GM20431 (cell line): ENCODE data around the gene FCN1.

ENCODE experiments used
- in situ Hi-C: fragments of 300-500 bp; cut with MseI, MboI; formaldehyde crosslinking; loops from one replicate; pipeline ENCODE4 v1.15.0; 2020; ENCODE audit warnings: low sequenced_read_pairs; ENCODE audit not compliant: unreplicated experiment

Gene FCN1

DNA sequence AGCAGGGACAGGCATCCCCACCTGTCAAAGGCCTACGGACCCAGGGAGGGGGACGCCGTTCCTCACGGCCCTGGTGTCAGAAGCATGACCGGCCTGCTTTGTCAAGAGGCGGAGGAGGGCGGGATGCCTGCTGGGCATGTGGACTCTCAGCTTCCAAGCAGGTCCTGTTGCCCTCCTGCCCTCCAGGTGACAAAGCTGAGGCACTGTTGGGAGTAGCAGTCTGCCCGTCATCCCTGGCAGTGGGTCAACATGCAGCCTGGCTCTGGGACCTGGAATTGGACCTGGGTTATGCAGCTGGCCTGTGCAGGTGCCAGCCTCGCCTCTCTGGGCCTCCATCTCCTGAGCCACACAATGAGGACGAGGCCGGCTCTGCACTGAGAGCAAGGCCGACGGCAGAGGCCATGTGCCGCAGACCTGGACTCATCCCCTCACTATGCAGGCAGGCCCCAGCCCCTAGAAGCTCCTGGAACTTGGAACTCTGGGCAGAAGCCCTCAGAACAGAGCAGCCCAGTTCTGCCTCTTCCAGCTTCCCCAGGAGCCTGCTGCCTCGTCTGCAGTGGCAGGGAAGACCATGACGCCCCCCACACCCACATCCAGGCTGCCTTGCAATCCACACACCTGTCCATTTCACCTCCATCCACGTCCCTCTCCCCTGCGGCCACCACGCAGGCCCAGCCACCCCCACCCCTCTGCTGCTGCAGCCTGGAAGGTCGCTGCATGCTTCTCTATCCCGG, 20.8 kb upstream of the FCN1 start:
- in situ Hi-C loops = no loop called here

DNA sequence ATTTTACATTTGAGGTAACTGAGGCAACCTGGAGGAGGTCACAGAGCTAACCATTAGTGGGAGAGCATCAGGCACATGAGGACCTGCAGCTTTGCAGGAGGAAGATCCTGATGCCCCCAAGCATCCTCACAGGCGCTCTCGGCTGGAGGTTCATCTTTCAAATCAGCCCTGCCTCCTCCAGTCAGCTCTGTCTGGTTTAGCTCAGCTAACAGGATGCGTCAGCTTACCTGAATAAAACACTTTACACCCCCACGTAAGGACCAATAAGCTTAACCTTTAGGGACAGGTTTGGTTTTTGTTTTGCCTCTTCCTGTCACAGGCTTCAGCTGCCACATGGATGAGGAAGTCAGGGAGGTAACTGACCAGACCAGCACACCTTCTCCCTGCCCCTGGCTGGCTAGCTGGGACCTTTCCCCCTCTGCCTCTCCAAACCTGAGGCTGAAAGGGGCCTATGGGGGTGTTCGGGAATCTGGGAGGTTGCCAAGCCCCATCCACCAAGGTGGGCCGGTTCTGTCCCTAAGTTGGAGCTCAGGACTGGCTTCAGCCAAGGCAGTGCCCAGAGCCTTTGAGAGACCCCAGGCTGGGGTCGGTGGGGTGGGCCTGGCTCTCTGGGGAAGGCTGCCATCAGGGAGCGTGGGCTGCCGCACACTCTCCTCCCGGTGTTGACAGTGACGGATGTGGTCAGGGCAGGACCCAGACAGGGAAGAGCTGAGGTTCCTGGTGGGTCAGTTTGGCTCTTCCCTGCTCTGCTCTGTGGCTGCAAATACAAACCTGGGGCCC, 20.0 kb upstream of the FCN1 start:
- in situ Hi-C loops = no loop called here

DNA sequence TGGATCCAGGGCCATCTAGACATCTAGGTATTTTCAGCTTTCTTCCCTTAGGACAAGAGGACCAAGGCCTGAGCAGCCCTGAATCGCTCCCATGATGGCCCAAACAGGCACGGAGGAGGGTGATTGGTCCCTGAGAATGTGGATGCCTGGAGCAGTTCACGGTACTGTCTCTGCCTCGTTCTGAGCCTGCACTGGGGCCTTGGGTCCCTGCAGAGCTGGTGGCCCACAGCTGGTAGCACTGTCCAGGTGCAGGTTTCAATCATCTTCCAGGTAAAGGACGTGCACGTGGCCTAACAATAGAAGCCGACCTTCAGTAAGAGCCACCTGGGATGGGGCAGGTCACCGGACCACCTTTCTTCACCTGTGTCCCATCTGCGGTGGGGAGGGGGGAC, 19.4 kb upstream of the FCN1 start:
- in situ Hi-C loops = no loop called here

DNA sequence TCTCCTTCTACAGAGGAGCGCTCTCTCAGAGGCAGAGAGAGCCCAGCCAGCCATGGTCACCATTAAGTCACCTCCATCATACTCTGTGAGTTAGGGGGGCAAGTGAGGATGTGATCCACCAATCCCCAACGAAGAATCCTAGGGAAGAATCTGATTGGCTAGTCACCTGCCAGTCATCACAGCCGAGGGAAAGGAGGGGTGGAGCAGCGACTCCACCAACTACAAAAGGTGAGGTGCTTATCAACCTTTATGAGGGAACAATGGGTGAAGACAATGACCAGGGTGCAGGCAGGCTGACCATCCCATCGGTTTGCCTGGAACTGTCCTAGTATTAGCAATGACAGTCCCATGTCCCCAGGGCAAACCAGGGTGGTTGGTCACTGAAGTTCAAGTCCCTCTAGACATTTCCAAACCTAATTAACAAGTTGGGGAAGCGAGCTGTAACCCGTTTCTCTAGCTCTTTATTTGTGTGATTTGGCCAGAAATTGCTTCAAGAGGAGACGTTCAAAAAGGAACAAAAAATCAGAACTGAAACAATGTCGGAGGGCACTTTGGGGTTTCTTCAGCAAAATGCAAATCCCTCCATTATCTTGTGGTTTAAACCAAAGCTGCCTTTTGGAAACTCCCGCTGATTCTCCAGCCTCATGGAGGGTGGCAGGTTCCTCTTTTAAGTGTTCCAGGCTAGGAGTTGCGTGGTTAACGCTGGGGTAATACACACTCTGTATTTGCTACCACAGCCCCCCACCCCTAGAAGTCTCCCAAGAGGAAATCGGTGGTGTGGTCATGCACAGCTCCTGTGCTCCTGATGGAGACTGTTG, 18.8 kb upstream of the FCN1 start:
- in situ Hi-C loops = no loop called here

DNA sequence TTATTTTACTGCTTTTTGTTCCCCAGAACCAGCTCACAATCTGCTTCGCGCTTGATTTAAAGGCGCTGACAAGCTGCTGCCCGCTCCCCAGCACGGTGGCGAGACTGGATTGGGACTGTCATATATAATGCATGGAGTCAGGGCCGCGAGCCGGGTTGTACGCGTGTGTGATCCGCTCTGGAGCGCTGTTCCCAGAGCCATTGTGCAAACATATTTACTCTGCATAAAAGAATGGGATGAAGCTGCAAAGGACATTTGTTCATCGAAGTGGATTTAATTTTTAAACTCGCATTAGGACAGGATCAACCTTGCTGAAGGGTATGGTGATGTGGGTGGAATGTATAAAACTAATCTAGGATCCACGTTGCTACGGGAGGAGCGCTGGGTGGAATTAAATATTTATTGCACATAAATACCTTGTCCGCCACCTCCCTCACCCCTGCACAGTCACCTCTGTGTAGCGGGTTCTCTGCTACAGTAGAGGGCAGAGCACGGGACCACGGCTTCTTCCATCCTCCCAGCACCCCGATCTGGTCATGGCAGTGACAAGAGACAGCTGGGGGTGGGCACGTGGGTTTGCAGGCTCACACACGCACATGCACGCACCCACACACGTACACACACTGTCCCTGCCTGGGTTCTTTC, 18.1 kb upstream of the FCN1 start:
- in situ Hi-C loops = no loop called here

DNA sequence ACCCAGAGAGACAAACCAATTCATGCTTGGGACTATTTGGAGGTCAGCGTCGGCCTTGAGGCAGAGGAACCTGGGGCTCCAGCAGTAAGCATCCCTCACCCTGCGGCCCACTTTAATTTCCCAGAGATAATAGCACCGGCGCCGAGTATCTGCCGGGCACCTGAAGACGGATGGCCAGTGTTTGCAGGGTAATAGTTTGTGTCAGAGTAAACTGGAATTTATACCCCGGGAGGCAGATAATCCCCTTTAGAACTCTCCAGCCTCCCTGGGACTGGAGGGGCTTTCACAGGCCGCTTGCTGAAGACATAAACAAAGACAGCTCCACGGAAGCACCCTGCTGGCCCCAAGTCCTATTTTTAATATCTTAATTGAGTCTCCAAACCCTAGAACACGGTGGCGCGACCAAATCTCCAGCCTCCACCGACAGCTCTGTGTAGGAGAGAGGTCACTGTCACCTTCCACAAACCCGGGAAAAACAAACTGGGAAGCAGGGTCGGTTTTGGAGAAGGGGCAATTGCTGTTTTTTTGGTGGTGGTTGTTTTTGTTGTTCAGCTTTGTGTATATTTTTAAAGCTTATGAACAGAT, 17.4 kb upstream of the FCN1 start:
- in situ Hi-C loops = no loop called here

DNA sequence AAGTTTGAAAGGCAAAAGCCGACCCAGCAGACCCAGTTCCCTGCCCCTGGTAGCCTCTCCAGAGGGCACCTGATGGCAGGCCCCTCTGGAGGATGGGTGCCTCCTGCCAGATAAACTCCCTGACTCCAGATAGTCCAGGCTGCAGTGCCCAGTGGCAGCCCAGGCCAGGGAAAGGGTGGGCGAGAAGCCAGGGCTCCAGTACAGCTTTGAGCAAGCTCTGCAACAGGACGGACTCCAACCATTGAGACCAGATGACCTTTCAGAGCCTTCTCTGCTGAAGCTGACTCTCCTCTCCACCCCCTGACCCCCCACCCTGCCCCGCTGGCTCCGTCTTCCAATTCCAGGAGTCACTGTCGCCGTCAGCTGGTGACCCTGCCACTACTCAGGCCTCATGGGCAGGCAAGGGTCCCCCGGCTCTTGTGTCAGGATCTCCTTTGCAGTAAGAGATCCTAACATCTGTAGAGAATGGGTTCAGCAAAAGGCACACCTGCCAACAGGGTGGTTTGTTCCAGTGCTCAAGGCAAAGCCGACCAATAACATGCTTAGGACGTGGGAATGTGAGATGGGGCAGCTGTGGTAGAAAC, 15.5 kb upstream of the FCN1 start:
- in situ Hi-C loops = no loop called here

DNA sequence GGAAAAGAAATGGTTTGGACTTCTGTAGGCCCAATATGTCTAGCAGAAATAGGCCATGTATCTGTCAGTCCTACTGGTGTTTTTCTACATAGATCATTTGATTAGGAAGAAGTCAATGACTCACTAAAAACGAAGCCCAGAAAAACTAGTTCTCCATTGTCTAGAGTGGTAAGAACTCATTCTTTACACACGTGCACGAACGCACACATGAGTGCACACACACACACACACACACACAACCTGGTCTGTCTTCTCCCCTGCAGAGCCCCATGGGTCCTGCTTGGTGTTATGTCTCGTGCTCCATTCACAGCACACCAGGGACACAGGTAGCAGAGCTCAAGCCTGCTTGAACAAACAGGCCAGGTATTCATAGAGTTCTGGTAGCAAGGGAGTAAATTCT, 14.9 kb upstream of the FCN1 start:
- in situ Hi-C loops = no loop called here

DNA sequence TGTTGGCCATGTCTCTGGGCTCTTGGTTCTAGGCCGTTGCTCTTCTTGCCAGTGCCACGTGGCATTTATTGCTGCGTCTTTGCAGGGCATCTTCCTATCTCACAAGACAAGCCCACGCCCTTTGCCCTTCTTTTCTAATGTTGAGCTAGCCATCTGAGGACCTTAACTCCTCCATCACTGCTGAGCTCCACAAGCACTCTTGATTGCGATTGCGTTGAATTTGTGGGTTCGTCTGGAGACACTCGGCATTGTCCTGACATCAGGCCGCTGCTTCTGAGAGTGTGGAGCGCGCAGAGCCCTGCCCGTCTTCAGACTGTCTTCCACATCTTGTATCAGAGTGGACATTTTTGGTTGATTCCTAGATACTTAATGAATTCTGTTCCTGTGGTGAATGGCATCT, 14.5 kb upstream of the FCN1 start:
- in situ Hi-C loops = no loop called here

DNA sequence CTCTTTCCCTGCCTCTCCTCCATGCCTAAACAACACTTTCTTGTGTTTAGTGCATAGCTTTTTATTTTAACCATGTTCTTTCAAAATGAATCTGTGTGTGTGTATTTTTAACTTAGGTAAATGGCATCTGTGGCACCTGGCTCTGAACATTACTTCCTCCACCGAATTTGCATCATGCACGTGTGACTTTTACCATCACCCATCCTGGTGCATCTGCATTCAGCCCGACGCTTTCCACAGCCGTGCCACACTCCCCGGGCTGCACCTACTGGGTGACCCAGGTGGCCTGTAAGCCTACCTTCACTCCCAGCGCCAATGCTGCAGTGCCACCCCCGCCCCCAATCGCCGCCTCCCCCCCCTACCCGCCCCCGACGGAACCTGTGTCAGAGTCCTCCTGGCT, 12.7 kb upstream of the FCN1 start:
- in situ Hi-C loops = no loop called here

DNA sequence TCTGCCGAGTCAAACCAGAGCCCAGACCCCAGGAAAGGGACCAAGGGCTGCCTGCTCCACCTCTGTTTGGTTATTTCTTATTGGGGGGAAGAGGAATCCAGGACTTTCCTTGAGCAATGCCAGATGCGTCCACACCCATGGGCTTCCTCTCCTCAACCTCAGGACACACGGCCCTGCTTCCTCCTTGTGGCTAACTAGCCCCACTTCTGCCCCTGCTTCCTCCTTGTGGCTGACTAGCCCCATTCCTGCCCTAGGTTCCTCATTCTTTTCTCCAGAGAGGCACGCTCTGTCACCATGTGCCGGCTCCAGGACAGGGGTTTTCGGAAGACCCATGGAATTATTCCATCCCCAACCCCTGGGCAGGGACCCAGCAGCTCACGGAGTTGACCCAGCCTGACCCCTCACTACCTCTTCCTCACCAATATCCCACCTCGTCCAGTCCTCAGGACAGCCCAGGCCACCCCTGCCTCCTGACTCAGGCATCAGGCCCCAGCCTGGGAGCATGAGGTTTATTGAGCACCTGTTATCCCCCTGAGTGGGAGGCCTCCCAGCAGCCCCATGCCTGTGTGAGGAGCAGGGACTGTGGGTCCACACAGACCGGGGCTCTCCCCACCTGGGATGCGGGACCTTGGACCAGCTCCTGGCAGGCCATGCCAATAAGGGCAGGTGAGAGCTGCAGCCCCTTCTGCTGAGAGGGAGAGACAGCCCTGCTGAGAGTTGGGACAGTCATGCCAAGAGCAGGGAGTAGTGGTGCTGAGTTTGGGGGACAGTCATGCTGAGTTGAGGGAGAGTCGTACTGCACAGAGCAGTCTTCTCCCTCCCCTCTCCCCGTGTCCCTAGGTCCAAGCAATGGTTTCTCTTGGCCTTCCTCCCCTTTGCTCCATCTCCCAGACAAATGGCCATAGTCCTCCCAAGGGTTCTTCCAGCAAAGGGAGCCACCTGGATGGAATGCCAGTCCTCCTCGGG, 11.8 kb upstream of the FCN1 start:
- in situ Hi-C loops = no loop called here

DNA sequence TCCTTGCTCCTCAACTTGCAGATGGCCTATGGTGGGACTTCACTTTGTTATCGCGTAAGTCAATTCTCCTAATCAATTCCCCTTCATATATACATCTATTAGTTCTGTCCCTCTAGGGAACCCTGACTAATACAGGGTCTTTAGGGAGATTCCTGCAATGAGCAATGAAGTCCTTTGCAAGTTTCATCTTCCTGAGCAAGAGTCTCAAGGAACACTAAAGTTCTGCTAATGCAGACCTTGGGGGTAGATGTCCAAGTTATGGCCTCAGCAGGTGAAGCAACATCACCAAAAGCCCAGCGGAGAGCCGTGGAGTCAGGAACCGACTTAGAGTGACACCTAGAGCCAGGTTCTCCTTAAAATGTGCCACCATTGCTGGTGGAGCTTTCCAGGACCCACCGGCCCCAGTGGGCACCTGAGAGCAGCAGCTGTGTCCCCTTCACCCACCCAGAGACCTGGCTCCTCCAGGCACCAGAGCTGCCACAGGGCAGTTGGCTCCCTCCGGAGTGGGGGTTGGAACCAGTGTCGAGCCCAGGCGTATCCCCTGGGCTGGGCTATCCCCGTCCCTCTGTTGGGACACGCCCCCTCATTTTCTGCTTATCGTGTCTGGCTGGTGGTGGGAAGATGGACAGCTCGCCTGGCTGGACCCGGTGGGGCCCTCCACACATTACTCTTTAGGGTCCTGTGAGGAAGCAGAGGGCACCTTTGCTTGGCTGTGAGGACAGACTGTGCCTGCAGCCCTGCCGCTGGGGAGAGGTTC, 10.9 kb upstream of the FCN1 start:
- in situ Hi-C loops = no loop called here

DNA sequence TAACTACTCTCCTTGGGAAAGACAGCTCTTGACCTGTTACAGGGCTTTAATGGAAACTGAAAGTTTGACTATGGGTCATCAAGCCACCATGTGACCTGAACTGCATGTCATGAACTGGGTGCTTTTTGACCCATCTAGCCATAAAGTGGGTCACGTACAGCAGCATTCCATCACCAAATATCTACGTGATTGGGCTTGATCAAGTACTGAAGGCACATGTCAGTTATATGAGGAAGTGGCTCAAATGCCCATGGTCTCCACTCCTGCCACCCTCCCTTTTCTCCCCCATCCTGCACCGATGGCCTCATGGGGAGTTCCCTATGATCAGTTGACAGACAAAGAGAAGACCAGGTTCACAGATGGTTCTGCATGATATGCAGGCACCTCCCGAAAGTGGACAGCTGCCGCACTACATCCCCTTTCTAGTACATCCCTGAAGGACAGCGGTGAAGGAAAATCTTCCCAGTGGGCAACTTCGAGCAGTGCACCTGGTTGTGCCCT, 7.3 kb upstream of the FCN1 start:
- in situ Hi-C loops = no loop called here

DNA sequence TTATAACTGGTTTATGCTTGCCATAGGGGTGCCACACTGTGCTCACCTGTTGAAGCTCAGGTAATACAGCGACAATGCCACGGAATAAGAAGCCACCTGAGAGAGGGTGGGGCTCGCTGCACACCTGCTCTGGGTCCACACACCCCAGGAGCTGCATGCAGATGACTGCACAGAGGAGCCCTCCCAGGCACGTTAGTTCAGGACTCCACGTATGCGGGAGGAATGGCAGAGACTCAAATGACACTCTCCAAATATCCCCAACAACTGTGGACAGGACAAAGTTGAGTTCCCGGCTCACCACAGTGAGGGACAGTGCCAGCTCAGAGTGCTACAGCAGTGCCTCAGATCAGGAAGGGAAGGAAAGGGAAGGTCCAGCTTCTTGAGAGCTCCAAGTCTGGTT, 5.8 kb upstream of the FCN1 start:
- in situ Hi-C loops = no loop called here

DNA sequence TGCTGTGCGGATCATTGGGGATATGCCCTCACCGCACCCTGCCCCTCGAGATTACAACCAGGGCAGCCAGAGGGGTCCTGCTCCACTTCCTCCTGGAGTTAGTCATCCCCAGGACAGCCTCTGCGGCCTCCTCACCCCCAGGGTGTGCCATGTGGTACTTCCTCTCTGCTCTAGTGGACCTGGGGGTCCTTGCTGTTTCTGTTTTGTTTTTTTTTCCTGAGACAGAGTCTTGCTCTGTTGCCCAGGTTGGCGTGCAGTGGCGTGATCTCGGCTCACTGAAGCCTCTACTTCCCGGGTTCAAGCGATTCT, 5.2 kb upstream of the FCN1 start:
- in situ Hi-C loops = no loop called here

DNA sequence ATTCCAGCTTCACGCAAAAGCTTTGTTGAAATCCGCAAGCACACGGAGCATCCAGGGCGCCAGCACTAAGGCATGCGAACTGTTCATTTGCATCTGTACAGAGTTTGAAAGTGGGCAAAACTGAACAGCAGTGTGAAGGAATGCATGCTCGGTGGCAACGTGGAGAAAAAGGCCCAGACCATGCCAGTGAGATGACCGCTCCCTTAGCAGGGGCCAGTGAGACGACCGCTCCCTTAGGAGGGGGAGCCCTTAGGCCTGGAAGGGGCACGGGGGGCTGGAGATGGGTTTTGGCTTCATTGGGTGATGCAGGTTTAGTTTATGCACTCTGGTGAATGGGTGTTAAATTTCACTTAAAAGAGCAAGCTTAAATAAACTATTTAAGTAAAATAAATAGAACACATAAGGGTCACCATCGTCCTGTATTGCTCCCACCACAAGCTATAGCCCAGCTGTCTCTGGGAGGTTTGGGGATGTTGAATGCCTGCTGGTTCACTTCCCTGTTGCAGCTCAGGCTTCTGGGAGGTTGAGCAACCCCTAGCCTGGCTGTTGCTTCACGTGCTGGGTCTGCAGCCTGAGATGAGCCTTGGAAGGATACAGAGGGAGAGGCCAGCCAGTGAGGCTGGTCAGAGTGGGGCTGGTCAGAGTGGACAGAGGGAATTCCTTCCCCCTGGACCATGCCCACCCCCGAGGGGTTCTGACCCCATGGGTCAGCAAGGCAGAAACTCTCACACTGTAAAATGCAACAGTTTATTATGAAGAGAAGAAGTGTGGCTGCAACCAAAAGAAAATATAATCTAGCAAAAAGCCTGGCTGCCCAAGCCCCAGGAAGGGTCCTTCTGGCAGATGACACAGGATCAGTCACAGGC, 4.6 kb upstream of the FCN1 start:
- in situ Hi-C loops = no loop called here

DNA sequence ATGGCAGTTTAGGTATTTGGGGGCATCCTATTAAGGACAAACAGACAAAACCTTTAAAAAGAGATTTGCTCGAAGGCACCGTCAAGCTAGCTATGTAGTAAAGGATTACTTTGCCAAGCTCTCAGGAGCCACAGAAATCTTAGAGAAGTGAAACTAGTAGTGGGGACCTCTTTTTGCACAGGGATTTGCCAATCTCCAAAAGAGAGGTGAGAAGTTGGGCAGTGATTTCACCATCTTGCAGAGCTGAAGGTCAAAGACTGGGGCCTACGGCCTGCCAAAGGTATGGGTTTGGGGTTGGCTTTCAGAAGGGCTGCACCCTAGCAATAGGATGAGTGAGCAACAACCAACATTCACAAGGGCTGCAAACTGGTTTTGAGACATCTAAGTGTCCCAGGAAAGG, 1.6 kb upstream of the FCN1 start:
- in situ Hi-C loops = no loop called here
